Measurements from ENCODE around the gene TTBK2.
"Not testable (repeated sequence)": the region's sequence is repeated elsewhere in the genome, so short reads cannot be mapped to it uniquely, and the experiment has no call there.

Gene TTBK2

DNA sequence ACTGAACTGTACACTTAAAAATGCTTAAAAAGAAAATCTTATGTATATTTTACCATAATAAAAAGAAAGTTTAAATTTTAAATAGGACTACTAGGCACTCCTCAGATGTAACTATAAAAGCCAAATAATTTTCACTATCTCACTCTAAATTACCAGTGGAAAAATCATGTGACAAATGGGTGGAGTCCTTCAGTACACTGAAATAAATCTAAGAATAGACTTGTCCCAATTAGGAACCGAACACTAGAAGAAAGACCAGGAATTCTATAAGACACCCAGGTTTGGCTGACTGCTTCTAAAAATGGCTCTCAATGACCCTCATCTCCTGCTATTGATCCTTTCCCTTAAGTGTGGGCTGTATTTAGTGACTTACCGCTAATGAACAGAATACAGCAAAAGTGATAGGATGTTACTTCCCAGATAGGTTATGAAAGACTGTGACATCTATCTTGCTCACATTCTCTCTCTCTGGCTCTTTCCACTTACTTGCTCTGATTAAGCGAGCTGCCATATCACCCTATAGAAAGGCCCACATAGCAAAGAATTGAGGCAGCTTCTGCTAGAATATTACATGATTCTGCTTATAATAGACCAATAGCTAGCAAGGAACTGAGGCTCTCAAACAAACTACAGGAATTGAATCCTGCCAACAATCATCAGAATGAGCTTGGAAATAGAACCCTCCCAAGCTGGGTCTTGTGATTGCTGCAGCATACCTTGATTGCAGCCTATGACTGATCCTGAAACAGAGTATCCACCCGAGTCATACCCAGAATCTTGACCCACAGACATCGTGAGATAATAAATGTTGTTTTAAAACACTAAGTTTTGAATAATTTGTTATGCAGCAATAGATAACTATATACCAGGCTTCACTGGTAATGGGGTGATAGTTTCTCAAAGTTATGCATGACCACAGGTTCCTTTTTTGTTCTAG is 16.9 kb downstream of the TTBK2 start:
- no peak for DNase-seq

DNA sequence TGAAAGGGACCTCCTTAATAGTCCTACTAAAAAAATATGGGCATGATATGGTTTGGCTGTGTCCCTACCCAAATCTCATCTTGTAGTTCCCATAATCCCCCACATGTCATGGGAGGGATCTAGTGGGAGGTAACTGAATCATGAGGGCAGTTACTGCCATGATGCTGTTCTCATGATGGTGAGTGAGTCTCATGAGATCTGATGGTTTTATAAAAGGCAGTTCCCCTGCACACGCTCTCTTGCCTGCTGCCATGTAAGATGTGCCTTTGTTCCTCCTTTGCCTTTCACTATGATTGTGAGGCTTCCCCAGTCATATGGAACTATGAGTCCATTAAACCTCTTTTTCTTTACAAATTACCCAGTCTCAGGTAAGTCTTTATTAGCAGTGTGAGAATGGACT is 26.7 kb downstream of the TTBK2 start:
- DNase-seq = not testable (repeated sequence)

DNA sequence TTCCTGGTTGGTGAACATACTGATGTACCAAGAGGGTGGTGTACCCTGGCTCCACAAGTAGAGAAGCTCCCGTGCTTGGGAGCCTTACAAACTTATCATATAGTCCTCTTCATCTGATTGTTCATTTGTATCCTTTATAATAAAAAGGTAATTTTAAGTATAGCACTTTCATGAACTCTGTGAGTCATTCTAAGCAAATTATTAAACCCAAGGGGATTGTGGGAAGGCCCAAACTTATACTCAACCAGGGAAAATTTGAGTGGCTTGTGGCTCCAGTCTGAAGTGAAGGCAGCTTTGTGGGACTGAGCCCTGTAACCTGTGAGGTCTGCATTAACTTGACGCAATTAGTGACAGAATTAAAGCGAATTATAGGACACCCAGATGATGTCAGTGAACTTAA is 29.0 kb downstream of the TTBK2 start:
- no peak for DNase-seq

DNA sequence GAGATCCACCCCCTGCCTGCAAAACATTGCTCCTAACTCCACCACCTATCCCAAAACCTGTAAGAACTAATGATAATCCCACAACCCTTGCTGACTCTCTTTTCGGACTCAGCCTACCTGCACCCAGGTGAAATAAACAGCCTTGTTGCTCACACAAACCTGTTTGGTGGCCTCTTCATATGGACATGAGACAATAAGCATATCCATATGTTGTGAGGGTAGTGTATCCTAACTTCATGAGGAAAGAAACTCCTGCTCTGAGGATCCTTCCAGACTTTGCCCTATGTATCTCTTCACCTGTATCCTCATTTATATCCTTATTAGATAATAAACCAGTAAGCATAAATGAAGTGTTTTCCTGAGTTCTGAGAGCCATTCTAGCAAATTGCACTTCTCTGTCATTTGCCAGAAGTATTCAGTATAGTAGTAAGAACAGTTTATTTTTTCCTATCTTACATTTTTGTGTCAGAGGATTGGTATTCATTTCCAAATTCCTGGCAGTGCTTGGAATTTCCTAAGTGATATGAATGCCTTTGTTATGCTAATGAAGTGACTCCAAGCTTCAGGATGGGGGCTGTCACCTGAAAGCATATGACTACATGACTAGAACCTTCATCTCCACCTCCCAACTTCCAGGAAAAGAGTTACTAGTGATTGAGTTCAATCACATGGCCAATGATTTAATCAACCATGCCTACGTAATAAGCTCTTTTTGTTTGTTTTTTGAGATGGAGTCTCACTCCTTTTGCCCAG is 30.2 kb downstream of the TTBK2 start:
- no peak for DNase-seq

DNA sequence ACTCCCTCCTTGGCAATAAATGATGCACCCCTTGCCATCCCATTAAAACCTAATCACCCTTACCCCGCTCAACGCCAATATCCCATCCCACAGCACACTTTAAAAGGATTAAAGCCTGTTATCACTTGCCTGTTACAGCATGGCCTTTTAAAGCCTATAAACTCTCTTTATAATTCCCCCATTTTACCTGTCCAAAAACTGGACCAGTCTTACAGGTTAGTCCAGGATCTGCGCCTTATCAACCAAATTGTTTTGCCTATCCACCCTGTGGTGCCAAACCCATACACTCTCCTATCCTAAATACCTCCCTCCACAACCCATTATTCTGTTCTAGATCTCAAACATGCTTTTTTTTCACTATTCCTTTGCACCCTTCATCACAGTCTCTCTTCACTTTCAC is 33.2 kb downstream of the TTBK2 start:
- DNase-seq = not testable (repeated sequence)

DNA sequence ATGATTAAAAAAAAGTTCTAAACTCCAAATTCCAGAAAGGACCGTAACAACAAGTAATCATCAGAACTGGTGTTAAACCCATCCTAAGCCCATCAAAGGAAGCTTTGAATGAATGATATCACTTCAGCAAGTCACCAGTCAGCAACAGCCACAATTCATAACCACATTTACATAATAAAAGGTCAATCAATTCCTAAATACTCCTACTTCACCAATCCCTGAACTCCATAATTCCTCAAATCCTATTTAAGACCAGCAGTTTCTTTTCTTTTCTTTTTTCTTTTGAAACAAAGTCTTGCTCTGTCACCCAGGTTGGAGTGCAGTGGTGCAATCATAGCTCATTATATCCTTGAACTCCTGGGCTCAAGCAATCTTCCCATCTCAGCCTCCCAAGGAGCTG is 40.5 kb downstream of the TTBK2 start:
- no peak for DNase-seq

DNA sequence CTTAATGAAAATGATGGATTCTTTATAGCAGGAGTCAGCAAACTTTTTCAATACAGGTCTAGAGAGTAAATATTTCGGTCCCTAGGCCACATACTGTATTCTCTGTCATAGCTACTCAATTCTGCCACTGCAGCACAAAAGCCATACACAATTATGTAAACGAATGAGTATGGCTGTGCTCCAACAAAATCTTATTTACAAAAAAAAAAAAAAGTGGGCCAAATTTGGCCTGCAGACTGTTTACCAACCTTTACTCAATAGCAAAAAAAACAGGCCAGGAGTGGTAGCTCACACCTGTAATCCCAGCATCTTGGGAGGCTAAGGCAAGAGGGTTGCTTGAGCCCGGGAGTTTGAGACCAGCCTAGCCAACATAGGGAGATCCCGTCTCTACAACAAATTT is 41.1 kb downstream of the TTBK2 start:
- DNase-seq = no peak

DNA sequence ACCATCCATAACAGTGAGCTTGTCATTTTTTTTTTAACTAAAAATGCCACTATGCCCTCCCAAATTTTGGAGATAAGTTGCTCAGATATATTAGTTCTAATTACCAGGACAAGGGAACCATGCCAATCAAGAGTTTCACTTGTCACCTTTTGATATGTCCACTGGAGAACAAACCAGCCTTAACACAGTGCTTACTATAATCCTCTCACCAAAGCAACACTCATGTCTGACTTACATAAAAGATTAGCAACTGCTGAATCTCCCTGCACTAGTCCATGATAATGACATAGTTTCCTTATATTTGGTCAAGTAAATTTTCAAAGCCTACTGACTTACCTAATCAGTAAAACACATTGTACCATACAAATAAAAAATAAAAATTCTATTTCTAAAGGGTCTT is 44.4 kb downstream of the TTBK2 start:
- DNase-seq = no peak

DNA sequence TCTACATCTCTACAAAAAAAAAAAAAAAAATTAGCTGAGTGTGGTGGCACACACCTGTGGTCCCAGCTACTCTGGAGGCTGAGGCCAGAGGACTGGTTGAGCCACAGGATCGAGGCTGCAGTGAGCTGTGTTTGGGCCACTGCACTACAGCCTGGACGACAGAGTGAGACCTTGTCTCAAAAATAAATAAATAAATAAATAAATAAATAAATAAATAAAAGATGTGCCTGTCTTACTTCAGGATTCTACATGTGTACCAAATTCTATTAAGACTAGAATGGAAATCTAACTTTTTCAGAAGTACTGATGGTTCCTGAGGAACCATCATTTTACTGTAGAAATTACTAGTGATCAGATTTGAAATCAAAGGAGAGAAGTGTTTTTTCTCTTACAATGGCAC is 51.9 kb downstream of the TTBK2 start:
- no peak for DNase-seq

DNA sequence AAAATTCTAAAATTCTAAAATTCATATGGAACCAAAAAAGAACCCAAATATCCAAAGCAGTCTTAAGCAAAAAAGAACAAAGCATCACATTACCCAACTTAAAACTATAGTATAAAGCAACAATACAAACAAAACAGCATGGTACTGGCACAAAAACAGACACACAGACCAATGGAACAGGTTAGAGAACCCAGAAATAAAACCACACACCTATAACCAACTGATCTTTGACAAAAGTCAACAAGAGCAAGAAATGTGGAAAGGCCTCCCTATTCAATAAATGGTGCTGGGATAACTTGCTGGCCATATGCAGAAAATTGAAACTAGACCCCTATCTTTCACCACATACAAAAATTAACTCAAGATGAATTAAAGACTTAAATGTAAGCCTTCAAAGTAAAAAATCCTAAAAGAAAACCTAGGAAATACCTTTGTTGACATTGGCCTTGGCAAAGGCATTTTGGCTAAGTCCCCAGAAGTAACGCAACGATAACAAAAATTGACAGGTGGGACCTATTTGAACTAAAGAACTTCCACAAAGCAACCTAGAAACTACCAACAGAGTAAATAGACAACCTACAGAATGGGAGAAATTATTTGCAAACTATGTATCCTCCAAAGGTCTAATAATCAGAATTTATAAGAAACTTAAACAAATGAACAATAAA is 56.9 kb downstream of the TTBK2 start:
- no peak for DNase-seq

DNA sequence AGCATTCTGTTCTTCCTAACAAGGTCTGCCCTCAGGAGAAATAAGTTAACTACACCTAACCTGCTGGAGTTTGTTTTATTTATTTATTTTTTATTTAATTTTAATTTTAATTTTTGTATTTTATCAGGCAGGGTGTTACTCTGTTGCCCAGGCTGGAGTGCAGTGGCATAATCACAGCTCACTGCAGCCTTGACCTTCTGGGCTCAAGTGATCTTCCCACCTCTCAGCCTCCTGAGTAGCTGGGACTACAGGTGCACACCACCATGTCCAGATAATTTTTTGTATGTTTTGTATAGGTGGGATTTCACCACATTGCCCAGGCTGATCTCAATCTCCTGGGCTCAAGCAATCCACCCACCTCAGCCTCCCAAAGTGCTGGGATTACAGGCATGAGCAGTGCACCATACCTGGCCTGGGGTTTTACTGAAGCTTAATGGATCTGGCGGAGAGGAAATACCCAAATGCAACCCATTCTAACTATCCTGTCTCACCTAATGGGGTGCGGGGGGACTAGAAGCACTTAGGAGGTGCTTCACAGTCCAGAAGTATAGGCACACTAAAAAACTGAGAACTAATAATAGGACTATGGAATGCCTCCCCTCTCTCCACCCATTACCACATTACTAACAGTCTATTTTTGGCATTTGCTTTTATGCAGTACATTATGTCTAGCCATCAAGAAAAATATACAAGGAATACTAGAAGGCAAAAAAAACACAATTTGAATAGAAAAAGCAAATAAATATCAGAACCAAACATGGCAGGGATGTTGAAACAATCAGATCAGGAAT is 61.4 kb downstream of the TTBK2 start:
- DNase-seq = no peak

DNA sequence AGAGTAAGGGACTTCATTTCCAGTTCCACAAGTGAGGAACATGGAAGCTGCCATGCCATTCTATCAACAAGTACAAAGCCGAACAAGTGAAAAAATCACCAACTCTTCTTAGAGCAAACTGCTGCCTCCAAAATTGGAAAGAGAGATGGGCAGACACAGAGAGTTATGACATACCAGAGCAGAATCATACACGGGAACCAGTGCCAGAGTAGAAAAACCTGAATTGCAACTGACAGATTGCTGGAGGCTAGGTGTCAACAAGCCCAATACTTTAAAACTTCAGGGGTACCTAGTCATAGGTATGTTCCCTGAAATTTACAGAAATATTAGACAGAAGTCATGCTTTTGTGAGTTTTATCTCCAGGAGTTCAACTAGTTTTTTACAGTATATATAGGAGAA is 62.0 kb downstream of the TTBK2 start:
- DNase-seq = no peak

DNA sequence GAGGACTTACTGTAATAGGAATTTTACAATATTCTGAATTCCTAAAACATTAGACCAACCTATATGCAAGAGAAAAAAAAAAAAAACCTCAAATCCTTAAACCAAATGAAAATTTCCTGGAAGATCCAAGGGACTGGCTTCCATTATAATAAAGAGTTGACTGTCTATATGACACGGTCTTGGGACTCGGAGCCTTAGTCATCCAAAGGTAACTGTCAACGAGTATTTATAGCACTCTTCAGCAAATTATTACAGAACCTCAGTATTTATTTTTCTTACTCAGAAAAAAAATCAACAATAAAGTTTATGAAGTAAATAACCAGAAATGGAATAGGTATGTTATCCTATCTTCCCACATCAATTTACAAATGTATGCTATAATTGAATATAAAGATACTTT is 66.0 kb downstream of the TTBK2 start:
- no peak for DNase-seq

DNA sequence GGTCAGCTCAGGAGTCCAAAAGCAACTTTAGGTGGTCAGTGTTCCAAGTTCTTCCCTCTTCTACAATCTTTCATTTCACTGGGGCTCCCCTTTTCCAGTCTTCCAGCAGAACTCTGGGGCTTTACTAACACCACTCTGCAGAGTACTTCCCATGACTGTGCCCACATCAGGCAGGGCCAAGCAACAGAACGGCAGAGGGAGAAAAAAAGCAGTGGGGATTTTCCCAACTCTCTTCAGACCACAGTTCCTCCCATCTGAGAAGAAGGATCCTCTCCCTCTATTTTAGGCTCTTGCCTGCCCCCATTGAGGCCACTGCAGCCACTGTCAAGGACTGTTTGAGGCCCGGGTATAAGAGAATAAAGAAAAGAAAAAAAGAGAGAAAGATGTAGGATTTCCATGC is 70.7 kb downstream of the TTBK2 start:
- no peak for DNase-seq

DNA sequence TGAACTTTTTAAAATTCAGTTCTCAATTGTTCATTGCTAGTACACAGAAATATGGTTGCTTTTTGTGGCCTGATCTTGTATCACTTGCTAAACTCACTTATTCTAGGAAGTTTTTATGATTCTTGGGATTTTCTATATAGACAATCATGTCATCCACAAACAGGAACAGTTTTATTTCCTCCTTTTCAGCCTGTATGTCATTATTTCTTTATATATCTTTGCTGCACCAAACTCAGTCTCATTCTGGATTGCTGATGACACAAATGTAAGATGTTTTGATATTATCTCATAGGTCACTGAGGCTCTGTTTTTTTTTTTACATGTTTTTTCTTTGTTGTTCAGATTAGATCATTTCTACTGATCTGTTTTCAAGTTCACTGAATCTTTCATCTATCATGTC is 71.7 kb downstream of the TTBK2 start:
- no peak for DNase-seq

DNA sequence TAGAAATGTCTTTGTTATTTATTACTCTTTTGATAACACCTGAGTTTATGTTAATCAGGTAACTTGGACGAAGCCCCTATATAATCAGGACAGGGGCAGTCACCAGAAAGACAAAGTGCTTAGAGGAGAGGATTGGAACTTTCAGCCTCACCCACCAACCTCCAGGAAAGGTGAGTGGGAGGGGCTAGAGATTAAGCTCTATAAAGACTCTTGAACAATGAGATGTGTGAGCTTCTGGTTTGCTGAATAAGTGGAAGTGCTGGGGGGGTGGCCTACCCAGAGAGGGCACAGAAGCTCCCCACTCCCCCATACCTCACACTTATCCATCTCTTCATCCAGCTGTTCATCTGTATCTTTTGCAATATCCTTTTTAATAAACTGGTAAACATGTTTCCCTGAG is 73.9 kb downstream of the TTBK2 start:
- DNase-seq = no peak

DNA sequence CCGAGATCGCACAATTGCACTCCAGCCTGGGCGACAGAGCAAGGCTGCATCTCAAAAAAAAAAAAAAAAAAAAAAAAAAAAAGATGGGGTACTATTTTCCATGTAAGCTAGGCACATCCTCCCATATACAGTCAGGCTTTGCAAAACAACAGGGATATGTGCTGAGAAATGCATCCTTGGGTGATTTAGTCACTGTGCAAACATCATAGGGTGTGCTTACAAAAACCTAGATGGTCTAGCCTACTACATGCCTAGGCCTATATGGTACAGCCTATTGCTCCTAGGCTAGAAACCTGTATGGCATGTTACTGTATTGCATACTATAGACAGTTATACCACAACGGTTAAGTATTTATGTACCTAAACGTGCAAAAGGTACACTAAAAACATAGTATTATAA is 75.0 kb downstream of the TTBK2 start:
- DNase-seq = no peak

DNA sequence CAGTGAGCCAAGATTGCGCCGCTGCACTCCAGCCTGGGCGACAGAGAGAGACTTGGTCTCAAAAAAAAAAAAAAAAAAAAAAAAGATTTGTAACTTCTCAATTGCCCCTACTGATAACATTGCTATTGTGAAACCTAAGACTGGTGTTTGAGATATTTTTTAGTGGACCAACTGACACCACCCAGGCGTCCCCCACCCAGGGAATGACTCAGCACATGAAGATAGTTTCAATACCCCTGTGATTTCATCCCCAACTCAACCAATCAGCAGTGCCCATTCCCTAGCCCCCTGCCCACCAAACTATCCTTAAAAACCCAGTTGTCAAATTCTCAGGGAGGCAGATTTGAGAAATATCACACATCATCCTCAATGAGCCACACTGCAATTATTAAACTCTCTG is 76.9 kb downstream of the TTBK2 start:
- DNase-seq = no peak

DNA sequence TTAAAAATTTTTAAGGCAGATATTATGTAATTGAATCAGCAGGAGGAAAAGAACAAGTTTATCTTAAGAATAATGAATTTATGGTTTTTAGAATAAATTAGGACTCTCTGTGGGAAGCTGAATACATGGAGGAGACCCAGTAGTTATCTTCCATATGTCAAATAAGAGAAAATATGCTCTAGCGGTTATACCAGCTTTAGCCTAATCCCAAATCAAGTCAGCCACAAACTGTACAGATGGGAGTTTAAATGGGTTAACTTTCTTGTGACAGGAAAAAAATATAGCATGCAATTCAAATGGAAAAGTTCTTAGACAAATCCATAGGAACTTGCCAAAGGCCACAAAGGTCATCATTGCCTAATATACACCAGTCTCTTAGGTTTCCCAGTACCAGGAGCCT is 84.3 kb downstream of the TTBK2 start:
- DNase-seq = no peak

DNA sequence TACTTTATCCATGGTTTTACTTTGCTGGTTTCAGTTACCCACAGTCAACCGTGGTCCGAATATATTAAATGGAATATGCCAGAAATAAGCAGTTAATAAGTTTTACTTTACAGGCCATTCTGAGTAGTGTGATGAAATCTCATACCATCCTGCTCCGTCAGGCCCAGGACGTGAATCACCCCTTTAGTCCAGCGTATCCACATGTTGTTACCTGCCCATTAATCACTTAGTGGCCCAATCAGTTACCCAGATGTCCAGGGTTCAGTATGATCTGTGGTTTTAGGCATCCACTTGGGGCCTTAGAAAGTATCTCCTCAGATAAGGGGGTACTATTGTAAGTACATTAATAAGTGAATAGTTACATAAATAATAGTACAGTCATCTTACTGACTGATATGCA is 88.0 kb downstream of the TTBK2 start:
- DNase-seq = no peak

DNA sequence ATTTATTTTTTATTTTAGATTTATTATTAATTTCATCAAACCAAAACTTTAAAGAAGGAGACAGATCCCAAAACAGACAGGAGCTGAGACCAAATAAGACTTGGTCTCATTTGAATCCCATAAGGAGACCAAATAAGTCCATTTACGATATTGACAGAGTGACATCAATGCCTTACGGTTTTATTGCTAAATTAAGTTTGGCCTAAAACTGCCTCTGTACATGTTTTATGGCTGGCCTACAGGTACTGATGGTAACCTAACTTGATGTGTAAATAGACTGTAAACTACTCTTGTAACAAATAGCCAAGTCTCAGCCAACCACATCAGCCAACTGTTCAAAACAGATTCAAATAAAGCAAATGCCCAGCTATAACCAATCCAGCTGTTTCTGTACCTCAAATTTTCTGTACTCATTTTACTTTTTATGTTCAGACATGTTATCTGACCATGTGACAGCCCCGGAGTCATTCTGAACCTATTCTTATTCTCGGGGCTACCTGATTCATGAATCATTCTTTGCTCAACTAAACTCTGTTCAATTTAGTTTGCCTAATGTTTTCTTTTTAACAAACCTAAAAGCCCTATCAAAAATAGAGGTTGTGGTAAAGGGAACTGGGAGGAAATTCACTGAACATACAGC is 94.2 kb downstream of the TTBK2 start:
- no peak for DNase-seq

DNA sequence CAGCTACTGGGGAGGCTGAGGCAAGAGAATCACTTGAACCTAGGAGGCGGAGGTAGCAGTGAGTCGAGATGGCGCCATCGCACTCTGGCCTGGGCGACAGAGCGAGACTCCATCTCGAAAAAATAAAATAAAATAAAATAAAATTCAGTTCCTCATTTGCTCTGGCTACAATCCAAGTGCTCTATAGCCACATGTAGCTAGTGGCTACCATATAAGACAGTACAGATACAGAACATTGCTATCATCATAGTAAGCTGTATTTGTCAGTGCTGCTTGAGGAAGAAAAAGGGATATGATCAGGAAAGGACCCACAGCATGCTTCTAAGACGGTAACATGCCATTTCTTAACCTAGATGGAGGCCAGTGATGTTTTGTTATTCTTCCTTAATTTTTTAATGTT is 95.0 kb downstream of the TTBK2 start:
- DNase-seq = no peak

All from left hindlimb (tissue), 1 donor.